ENCODE measurements around the gene RNF40. TPM values are rescaled to one million over a fixed set of nuclear protein-coding genes. Genes with fewer than 3 reads are reported as not detected.

The RNF40 gene
- total RNA-seq, 1 donor from 2014 or later, result 60.9 TPM

- no peaks in the 10 kb centered on the region for H3K4me1 ChIP-seq
- DNase-seq (ENCODE audit: extremely low spot score in 2 of 2), result no peak
- H3K27ac ChIP-seq, result no peak overlapping the region
- H3K9me3 ChIP-seq, result no peaks in the 10 kb centered on the region
- TF ChIP-seq POLR2A (IDR thresholded peaks at IDR 0.05) (no peak), CTCF (IDR thresholded peaks at IDR 0.05) (no peak), POLR2AphosphoS5 (IDR thresholded peaks at IDR 0.05; ENCODE audit: insufficient read depth in 1 of 2, low read depth in 1 of 2) (no peak)
- peaks cover 0 to 82% of the 10 kb centered on the region in 2 donors for H3K36me3 ChIP-seq
- H3K27me3 ChIP-seq, result no peaks in the 10 kb centered on the region
- no peak overlapping the region for H3K4me3 ChIP-seq
- intact Hi-C loops (cut with DNase I), result no loop called here
Observed at GRCh38 chr16:30731411-30731810, 30.7 kb upstream of the RNF40 start.

- no peaks in the 10 kb centered on the region for H3K9me3 ChIP-seq
- peaks cover 22% of the 10 kb centered on the region for H3K4me1 ChIP-seq
- no peak for TF ChIP-seq POLR2AphosphoS5 (IDR thresholded peaks at IDR 0.05; ENCODE audit: insufficient read depth in 1 of 2, low read depth in 1 of 2)
- no peak for TF ChIP-seq CTCF (IDR thresholded peaks at IDR 0.05)
- no peak overlapping the region for H3K27ac ChIP-seq
- no peak overlapping the region for H3K4me3 ChIP-seq
- intact Hi-C loops (cut with DNase I), result no loop called here
- H3K27me3 ChIP-seq, result no peaks in the 10 kb centered on the region
- no peak for DNase-seq (ENCODE audit: extremely low spot score in 2 of 2)
- H3K36me3 ChIP-seq, result peaks cover 0 to 72% of the 10 kb centered on the region in 2 donors
Observed at GRCh38 chr16:30736995-30737793, 24.9 kb upstream of the RNF40 start.

DNA sequence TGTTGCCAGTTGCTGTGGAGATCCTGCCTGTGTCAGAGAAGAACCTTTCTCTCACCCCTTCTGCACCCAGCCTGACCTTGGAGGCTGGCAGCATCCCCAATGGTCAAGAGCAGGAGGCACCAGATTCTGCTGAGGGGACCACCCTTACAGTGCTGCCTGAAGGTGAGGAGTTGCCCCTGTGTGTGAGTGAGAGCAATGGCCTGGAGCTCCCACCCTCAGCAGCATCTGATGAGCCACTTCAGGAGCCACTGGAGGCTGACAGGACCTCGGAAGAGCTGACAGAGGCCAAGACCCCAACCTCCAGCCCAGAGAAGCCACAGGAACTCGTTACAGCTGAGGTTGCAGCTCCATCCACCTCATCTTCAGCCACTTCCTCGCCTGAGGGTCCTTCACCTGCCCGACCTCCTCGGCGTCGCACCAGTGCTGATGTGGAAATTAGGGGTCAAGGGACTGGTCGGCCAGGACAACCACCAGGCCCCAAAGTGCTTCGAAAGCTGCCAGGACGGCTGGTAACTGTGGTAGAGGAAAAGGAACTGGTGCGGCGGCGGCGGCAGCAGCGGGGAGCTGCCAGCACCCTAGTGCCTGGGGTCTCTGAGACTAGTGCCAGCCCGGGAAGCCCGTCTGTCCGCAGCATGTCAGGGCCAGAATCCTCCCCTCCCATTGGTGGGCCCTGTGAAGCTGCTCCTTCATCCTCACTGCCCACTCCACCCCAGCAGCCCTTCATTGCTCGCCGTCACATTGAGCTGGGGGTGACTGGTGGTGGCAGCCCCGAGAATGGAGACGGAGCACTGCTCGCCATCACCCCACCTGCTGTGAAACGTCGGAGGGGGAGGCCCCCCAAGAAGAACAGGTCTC is 24.1 kb upstream of the RNF40 start:
- peaks cover 22% of the 10 kb centered on the region for H3K4me1 ChIP-seq
- no peak for TF ChIP-seq POLR2A (IDR thresholded peaks at IDR 0.05)
- TF ChIP-seq POLR2AphosphoS5 (IDR thresholded peaks at IDR 0.05; ENCODE audit: insufficient read depth in 1 of 2, low read depth in 1 of 2), result no peak
- no peak for TF ChIP-seq CTCF (IDR thresholded peaks at IDR 0.05)
- no peak overlapping the region for H3K4me3 ChIP-seq
- no peaks in the 10 kb centered on the region for H3K27me3 ChIP-seq
- H3K36me3 ChIP-seq, result peaks cover 0 to 67% of the 10 kb centered on the region in 2 donors
- no peak overlapping the region for H3K27ac ChIP-seq
- intact Hi-C loops (cut with DNase I), result no loop called here
- DNase-seq (ENCODE audit: extremely low spot score in 2 of 2), result no peak
- H3K9me3 ChIP-seq, result no peaks in the 10 kb centered on the region

GRCh38 chr16:30738984-30739951 is 22.9 kb upstream of the RNF40 start:
- intact Hi-C loops (cut with DNase I), result no loop called here
- Histone ChIP-seq H3K27ac (peak overlapping the region; percentile 74), H3K9me3 (no peaks in the 10 kb centered on the region), H3K27me3 (no peaks in the 10 kb centered on the region), H3K36me3 (peaks cover 0 to 63% of the 10 kb centered on the region in 2 donors), H3K4me1 (peaks cover 22% of the 10 kb centered on the region), H3K4me3 (no peak overlapping the region)
- TF ChIP-seq POLR2A (IDR thresholded peaks at IDR 0.05), result no peak
- peak in 1 of 2 donors; percentile 18 for TF ChIP-seq POLR2AphosphoS5 (IDR thresholded peaks at IDR 0.05; ENCODE audit: insufficient read depth in 1 of 2, low read depth in 1 of 2)
- TF ChIP-seq CTCF (IDR thresholded peaks at IDR 0.05), result no peak
- DNase-seq (ENCODE audit: extremely low spot score in 2 of 2), result no peak
